HepG2 (cell line): Measurements from ENCODE around the gene ZDHHC11.

Source experiments
- CCDC6 ChIP-seq: sonication (generic); formaldehyde crosslinking; IDR thresholded peaks from 2 replicates; pipeline ENCODE4 v1.8.1; 2022; ENCODE audit warnings: mild to moderate bottlenecking, missing genetic modification reagents, moderate library complexity
- CTCF ChIP-seq: sonication (generic); formaldehyde crosslinking; IDR thresholded peaks from 2 replicates; pipeline ENCODE4 v1.5.0; 2020; ENCODE audit warnings: mild to moderate bottlenecking, missing genetic modification reagents, moderate library complexity
- KAT2B ChIP-seq: fragments of 150-350 bp; IDR thresholded peaks from 2 replicates; pipeline ENCODE4 v1.6.1; 2014; ENCODE audit warnings: low read depth, low read length, borderline replicate concordance
- KLF12 ChIP-seq: sonication (generic); formaldehyde crosslinking; IDR thresholded peaks from 2 replicates; pipeline ENCODE4 v1.4.0; 2020; ENCODE audit warnings: missing genetic modification reagents, borderline replicate concordance
- NONO ChIP-seq, 2 experiments: fragments of 450-650 bp in 1 of 2; sonication (generic) in 1 of 2; formaldehyde crosslinking in 1 of 2; IDR thresholded peaks in 1 of 2; conservative IDR thresholded peaks in 1 of 2; 2 replicates each; pipeline versions ENCODE4 v1.6.1 to v1.8.0; 2017 to 2022; ENCODE audit warnings: mild to moderate bottlenecking in 1 of 2, missing genetic modification reagents in 1 of 2, moderate library complexity in 1 of 2
- WIZ ChIP-seq: sonication (generic); formaldehyde crosslinking; IDR thresholded peaks from 2 replicates; pipeline ENCODE4 v1.5.1; 2020; ENCODE audit warnings: mild to moderate bottlenecking, missing genetic modification reagents
- ZHX1 ChIP-seq: sonication (generic); formaldehyde crosslinking; IDR thresholded peaks from 2 replicates; pipeline ENCODE4 v1.8.1; 2022; ENCODE audit warnings: low read depth, mild to moderate bottlenecking, missing genetic modification reagents
- ZNF556 ChIP-seq: sonication (generic); formaldehyde crosslinking; IDR thresholded peaks from 2 replicates; pipeline ENCODE4 v1.4.0; 2020; ENCODE audit warnings: mild to moderate bottlenecking, missing genetic modification reagents, borderline replicate concordance

- TF ChIP-seq KAT2B (no peak), KLF12 (CRISPR knock-in tag) (no peak), WIZ (no peak), ZHX1 (CRISPR knock-in tag) (no peak), NONO (IDR thresholded peaks at IDR 0.05) (no peak), NONO (CRISPR knock-in tag; conservative IDR thresholded peaks at IDR 0.05) (no peak), ZNF556 (no peak), CTCF (CRISPR knock-in tag) (no peak), CCDC6 (CRISPR knock-in tag) (no peak)
Observed at GRCh38 chr5:776862-777711, 73.7 kb downstream of the ZDHHC11 start.
